ENCODE results near the gene JTB. TPM values are rescaled to one million over a fixed set of nuclear protein-coding genes. Genes with fewer than 3 reads are reported as not detected.

Gene JTB
- total and polyA plus RNA-seq, 9 of the 15 experiments (the other 6 are each of a cell fraction or from before 2014, with no cell fraction given), result 24.7 to 308 (median 151) TPM

DNA sequence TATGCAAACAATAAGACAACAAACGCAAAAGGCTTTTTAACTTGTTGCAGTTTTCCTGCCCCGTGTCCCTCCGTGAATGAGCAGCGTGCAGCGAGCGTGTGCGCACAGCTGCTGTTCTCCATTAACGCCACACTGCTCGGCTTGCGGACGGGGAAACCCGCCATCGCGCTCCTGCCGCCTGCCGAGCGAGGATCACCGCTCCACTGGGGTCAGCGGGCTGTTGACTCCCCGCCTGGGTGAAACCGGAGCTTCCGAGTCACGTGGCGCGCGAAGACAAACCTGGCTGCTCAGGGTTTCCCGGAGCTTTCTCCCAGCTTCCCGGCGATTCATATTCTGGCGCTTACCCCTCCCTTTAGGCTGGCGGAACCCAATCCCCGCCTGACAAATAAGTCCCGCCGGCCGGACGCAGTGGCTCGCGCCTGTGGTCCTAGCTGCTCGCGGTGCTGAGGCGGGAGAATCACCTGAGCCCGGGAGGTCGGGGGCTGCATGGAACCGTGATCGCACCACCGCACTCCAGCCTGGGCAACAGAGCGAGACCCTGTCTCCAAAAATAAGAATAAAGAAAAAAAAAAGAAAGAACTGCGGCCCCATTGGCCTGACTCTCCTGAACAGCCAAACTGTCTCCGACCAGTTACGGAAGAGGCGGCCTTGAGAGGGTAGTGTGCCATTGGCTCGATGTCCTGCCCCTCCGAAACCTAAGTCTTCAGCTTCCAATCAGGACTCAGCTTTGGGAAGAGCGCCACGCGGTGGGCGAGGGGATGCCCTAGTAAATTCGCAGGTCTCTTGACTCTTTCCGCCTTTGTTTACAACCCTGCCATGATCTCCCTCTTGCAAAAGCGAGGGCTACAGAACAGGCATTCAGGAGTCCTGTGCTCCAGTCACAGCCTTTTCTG lies 10.1 kb downstream of the JTB start, which contains the start of gene CREB3L4 (continued):
- TF ChIP-seq, protein P1, sequence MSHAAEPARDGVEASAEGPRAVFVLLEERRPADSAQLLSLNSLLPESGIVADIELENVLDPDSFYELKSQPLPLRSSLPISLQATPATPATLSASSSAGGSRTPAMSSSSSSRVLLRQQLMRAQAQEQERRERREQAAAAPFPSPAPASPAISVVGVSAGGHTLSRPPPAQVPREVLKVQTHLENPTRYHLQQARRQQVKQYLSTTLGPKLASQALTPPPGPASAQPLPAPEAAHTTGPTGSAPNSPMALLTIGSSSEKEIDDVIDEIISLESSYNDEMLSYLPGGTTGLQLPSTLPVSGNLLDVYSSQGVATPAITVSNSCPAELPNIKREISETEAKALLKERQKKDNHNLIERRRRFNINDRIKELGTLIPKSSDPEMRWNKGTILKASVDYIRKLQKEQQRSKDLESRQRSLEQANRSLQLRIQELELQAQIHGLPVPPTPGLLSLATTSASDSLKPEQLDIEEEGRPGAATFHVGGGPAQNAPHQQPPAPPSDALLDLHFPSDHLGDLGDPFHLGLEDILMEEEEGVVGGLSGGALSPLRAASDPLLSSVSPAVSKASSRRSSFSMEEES (CRISPR knock-in tag; IDR thresholded peaks at IDR 0.05), result peak; percentile 92
- TF ChIP-seq PHF21A (IDR thresholded peaks at IDR 0.05; ENCODE audit: borderline replicate concordance, low read depth), result 0 out of 2 replicates have a peak, but pooled peaks have one; percentile 11
- TF ChIP-seq NFATC3 (IDR thresholded peaks at IDR 0.05), result 0 out of 2 replicates have a peak, but pooled peaks have one; percentile 4
- no peak for TF ChIP-seq ILK (tag; IDR thresholded peaks at IDR 0.05; ENCODE audit: borderline replicate concordance, low read depth)
- no peak for TF ChIP-seq ELK1 (CRISPR knock-in tag; IDR thresholded peaks at IDR 0.05)
- TF ChIP-seq ZNF143 (CRISPR knock-in tag; IDR thresholded peaks at IDR 0.05), result no peak
- TF ChIP-seq, protein P2, sequence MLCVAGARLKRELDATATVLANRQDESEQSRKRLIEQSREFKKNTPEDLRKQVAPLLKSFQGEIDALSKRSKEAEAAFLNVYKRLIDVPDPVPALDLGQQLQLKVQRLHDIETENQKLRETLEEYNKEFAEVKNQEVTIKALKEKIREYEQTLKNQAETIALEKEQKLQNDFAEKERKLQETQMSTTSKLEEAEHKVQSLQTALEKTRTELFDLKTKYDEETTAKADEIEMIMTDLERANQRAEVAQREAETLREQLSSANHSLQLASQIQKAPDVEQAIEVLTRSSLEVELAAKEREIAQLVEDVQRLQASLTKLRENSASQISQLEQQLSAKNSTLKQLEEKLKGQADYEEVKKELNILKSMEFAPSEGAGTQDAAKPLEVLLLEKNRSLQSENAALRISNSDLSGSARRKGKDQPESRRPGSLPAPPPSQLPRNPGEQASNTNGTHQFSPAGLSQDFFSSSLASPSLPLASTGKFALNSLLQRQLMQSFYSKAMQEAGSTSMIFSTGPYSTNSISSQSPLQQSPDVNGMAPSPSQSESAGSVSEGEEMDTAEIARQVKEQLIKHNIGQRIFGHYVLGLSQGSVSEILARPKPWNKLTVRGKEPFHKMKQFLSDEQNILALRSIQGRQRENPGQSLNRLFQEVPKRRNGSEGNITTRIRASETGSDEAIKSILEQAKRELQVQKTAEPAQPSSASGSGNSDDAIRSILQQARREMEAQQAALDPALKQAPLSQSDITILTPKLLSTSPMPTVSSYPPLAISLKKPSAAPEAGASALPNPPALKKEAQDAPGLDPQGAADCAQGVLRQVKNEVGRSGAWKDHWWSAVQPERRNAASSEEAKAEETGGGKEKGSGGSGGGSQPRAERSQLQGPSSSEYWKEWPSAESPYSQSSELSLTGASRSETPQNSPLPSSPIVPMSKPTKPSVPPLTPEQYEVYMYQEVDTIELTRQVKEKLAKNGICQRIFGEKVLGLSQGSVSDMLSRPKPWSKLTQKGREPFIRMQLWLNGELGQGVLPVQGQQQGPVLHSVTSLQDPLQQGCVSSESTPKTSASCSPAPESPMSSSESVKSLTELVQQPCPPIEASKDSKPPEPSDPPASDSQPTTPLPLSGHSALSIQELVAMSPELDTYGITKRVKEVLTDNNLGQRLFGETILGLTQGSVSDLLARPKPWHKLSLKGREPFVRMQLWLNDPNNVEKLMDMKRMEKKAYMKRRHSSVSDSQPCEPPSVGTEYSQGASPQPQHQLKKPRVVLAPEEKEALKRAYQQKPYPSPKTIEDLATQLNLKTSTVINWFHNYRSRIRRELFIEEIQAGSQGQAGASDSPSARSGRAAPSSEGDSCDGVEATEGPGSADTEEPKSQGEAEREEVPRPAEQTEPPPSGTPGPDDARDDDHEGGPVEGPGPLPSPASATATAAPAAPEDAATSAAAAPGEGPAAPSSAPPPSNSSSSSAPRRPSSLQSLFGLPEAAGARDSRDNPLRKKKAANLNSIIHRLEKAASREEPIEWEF (CRISPR knock-in tag; IDR thresholded peaks at IDR 0.05), result no peak
- no peak for TF ChIP-seq MEF2A (IDR thresholded peaks at IDR 0.05; ENCODE audit: control insufficient read depth, low read depth, low read length)
- TF ChIP-seq, protein P3, sequence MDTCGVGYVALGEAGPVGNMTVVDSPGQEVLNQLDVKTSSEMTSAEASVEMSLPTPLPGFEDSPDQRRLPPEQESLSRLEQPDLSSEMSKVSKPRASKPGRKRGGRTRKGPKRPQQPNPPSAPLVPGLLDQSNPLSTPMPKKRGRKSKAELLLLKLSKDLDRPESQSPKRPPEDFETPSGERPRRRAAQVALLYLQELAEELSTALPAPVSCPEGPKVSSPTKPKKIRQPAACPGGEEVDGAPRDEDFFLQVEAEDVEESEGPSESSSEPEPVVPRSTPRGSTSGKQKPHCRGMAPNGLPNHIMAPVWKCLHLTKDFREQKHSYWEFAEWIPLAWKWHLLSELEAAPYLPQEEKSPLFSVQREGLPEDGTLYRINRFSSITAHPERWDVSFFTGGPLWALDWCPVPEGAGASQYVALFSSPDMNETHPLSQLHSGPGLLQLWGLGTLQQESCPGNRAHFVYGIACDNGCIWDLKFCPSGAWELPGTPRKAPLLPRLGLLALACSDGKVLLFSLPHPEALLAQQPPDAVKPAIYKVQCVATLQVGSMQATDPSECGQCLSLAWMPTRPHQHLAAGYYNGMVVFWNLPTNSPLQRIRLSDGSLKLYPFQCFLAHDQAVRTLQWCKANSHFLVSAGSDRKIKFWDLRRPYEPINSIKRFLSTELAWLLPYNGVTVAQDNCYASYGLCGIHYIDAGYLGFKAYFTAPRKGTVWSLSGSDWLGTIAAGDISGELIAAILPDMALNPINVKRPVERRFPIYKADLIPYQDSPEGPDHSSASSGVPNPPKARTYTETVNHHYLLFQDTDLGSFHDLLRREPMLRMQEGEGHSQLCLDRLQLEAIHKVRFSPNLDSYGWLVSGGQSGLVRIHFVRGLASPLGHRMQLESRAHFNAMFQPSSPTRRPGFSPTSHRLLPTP (IDR thresholded peaks at IDR 0.05; ENCODE audit: borderline replicate concordance, extremely low read depth, insufficient read length), result no peak
- TF ChIP-seq CHCHD3 (CRISPR knock-in tag; IDR thresholded peaks at IDR 0.05), result no peak
- no peak for TF ChIP-seq TCF7L2 (IDR thresholded peaks at IDR 0.05; ENCODE audit: low read depth, low read length)
- peak; percentile 91 for TF ChIP-seq TBP (optimal IDR thresholded peaks at IDR 0.05; ENCODE audit: low read depth, low read length)
- TF ChIP-seq RFX5 (IDR thresholded peaks at IDR 0.05; ENCODE audit: low read depth, low read length), result no peak
- TF ChIP-seq, protein P4, sequence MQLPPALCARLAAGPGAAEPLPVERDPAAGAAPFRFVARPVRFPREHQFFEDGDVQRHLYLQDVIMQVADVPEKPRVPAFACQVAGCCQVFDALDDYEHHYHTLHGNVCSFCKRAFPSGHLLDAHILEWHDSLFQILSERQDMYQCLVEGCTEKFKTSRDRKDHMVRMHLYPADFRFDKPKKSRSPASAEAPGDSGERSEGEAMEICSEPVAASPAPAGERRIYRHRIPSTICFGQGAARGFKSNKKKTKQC (CRISPR knock-in tag; IDR thresholded peaks at IDR 0.05), result 0 out of 2 replicates have a peak, but pooled peaks have one; percentile 24
